Activated naive CD8-positive, alpha-beta T cell treated with anti-CD3 and anti-CD28 coated beads, Interleukin-2, amount 10 ng/mL, durations not matched to agents 7 days and 5 days (primary cell): ENCODE results near the gene POLR1H. TPM values are rescaled to one million over a fixed set of nuclear protein-coding genes. Genes with fewer than 3 reads are reported as not detected.

Experiments
- ATAC-seq: fragments of 150-1000 bp; cut with Tn5 transposase; one replicate; pipeline ENCODE4 v1.10.0; 2021; ENCODE audit warnings: low read depth, moderate library complexity
- POLR2A ChIA-PET: fragments of 350-600 bp; sonication (Branson Sonifier 250); formaldehyde crosslinking; loops from one replicate; lab custom pipeline; 2021; ENCODE audit warnings: antibody characterized with exemption; lab: Charles Lee
- DNase-seq: peaks from one replicate; pipeline ENCODE4 v3.0.0; 2021
- H3K27ac Mint-ChIP-seq: one replicate; pipeline ENCODE4 v1.8.0; 2022; ENCODE audit warnings: mild to moderate bottlenecking, mixed read lengths
- H3K27me3 Mint-ChIP-seq: one replicate; pipeline ENCODE4 v1.8.0; 2022; ENCODE audit warnings: mild to moderate bottlenecking, moderate library complexity, mixed read lengths
- H3K36me3 Mint-ChIP-seq: one replicate; pipeline ENCODE4 v1.8.0; 2021; ENCODE audit warnings: mild to moderate bottlenecking, mixed read lengths
- H3K4me1 Mint-ChIP-seq: one replicate; pipeline ENCODE4 v1.8.0; 2021; ENCODE audit warnings: mixed read lengths
- H3K4me3 Mint-ChIP-seq: one replicate; pipeline ENCODE4 v1.8.0; 2022; ENCODE audit warnings: mild to moderate bottlenecking, moderate library complexity, mixed read lengths
- H3K9me3 Mint-ChIP-seq: one replicate; pipeline ENCODE4 v1.8.0; 2021; ENCODE audit warnings: mixed read lengths
- total RNA-seq, 2 experiments: library from RNA; stranded (reverse); gene quantifications; one replicate each; pipeline ENCODE4 v1.2.3, GENCODE V29; 2021

The POLR1H gene
- total RNA-seq, 2 experiments from 2014 or later: 55.5 to 55.6 TPM

- Mint-ChIP-seq H3K9me3 (no peaks in the 10 kb centered on the region), H3K27me3 (peaks cover 66% of the 10 kb centered on the region), H3K36me3 (no peaks in the 10 kb centered on the region), H3K4me1 (peaks cover 37% of the 10 kb centered on the region), H3K27ac (no peak overlapping the region), H3K4me3 (peak overlapping the region; percentile 89)
- DNase-seq (no peak), ATAC-seq (no peak)
- POLR2A ChIA-PET: interaction anchor here (0.6 to 1.4 kb wide), 4 partner anchors 27 to 1182 kb away, joined by 3 to 5 read pairs (median 4); partner anchors contain the start of gene POLR1H
Observed at GRCh38 chr6:30103872-30104179, 42.8 kb downstream of the POLR1H start.

GRCh38 chr6:30104661-30105060 lies 43.6 kb downstream of the POLR1H start:
- POLR2A ChIA-PET: no interaction called here
- no peak overlapping the region for H3K4me3 Mint-ChIP-seq

GRCh38 chr6:30111266-30111856 lies 50.3 kb downstream of the POLR1H start:
- POLR2A ChIA-PET: no interaction called here
- no peaks in the 10 kb centered on the region for H3K9me3 Mint-ChIP-seq
- DNase-seq (no peak), ATAC-seq (no peak)
- no peak overlapping the region for H3K4me3 Mint-ChIP-seq
- no peak overlapping the region for H3K27ac Mint-ChIP-seq
- H3K4me1 Mint-ChIP-seq: peaks cover 15% of the 10 kb centered on the region
- H3K27me3 Mint-ChIP-seq: peaks cover 64% of the 10 kb centered on the region
- H3K36me3 Mint-ChIP-seq: peaks cover 1% of the 10 kb centered on the region

More at GRCh38 chr6:30104661-30105060, 43.6 kb downstream of the POLR1H start:
- no peak for ATAC-seq
- no peak for DNase-seq
- peaks cover 39% of the 10 kb centered on the region for H3K4me1 Mint-ChIP-seq
- no peaks in the 10 kb centered on the region for H3K9me3 Mint-ChIP-seq
- no peak overlapping the region for H3K27ac Mint-ChIP-seq
- no peaks in the 10 kb centered on the region for H3K36me3 Mint-ChIP-seq
- peaks cover 62% of the 10 kb centered on the region for H3K27me3 Mint-ChIP-seq

GRCh38 chr6:30112402-30112994 lies 51.4 kb downstream of the POLR1H start:
- no peak overlapping the region for H3K27ac Mint-ChIP-seq
- H3K4me1 Mint-ChIP-seq: peaks cover 15% of the 10 kb centered on the region
- no peaks in the 10 kb centered on the region for H3K9me3 Mint-ChIP-seq
- ATAC-seq (no peak), DNase-seq (no peak)
- peaks cover 59% of the 10 kb centered on the region for H3K27me3 Mint-ChIP-seq
- H3K36me3 Mint-ChIP-seq: peaks cover 1% of the 10 kb centered on the region
- H3K4me3 Mint-ChIP-seq: no peak overlapping the region
- POLR2A ChIA-PET: no interaction called here

GRCh38 chr6:30113003-30113759 lies 52.1 kb downstream of the POLR1H start, which contains the start of gene TRIM31:
TRIM31 (minus strand) TSS chr6:30113090; CDS start chr6:30112805, 285 bp downstream.
- peaks cover 56% of the 10 kb centered on the region for H3K27me3 Mint-ChIP-seq
- peaks cover 1% of the 10 kb centered on the region for H3K36me3 Mint-ChIP-seq
- POLR2A ChIA-PET: no interaction called here
- H3K4me3 Mint-ChIP-seq: no peak within 1 kb of the TSS
- ATAC-seq (no peak), DNase-seq (no peak)
- H3K9me3 Mint-ChIP-seq: no peaks in the 10 kb centered on the region
- H3K27ac Mint-ChIP-seq: no peak within 1 kb of the TSS
- H3K4me1 Mint-ChIP-seq: peaks cover 10% of the 10 kb centered on the region

- H3K27me3 Mint-ChIP-seq: peaks cover 50% of the 10 kb centered on the region
Observed at GRCh38 chr6:30113841-30114240, 52.8 kb downstream of the POLR1H start.

More at GRCh38 chr6:30113841-30114240, 52.8 kb downstream of the POLR1H start:
- no peak for ATAC-seq
- no peak for DNase-seq
- H3K4me3 Mint-ChIP-seq: no peak overlapping the region
- H3K27ac Mint-ChIP-seq: no peak overlapping the region
- peaks cover 6% of the 10 kb centered on the region for H3K4me1 Mint-ChIP-seq
- H3K9me3 Mint-ChIP-seq: no peaks in the 10 kb centered on the region
- peaks cover 1% of the 10 kb centered on the region for H3K36me3 Mint-ChIP-seq
- POLR2A ChIA-PET: no interaction called here

Other genes with a start within 250 kb of the POLR1H start
- 1 to 10 TPM; 1.6 to 2.0 TPM for gene HLA-G, start 233.4 kb upstream of the POLR1H start, total RNA-seq
- 1,000 to 10,000 TPM; 2,013 to 2,035 TPM for gene HLA-A, start 118.7 kb upstream of the POLR1H start, total RNA-seq
- gene PPP1R11, start 5.9 kb downstream of the POLR1H start, total RNA-seq: 10 to 100 TPM; 52.5 to 53.8 TPM
- not detected for gene RNF39, start 14.5 kb downstream of the POLR1H start, total RNA-seq
- not detected for gene TRIM31, start 51.8 kb downstream of the POLR1H start, total RNA-seq
- not detected for gene TRIM40, start 74.9 kb downstream of the POLR1H start, total RNA-seq
- gene TRIM10, start 99.9 kb downstream of the POLR1H start, total RNA-seq: not detected
- not detected for gene TRIM15, start 102.3 kb downstream of the POLR1H start, total RNA-seq
- gene TRIM26, start 152.1 kb downstream of the POLR1H start, total RNA-seq: 10 to 100 TPM; 75.5 to 79.3 TPM